OCI-LY1 (cell line): ENCODE data around the gene SLC22A8.

Experiments used
- H2AFZ ChIP-seq: fragments of 200-600 bp; sonication (generic), shearing (Covaris generic); 2 replicates; pipeline ENCODE4 v1.6.0; 2014; ENCODE audit warnings: antibody characterized with exemption, mild to moderate bottlenecking, low read length
- H3F3A ChIP-seq: fragments of 200-600 bp; sonication (generic), shearing (Covaris generic); 2 replicates; pipeline ENCODE4 v1.6.0; 2014; ENCODE audit warnings: mild to moderate bottlenecking, antibody characterized with exemption, low read length, moderate library complexity; ENCODE audit not compliant: insufficient read depth
- H3K27ac ChIP-seq: fragments of 200-600 bp; sonication (generic); 2 replicates; pipeline ENCODE4 v1.5.1; 2014; ENCODE audit warnings: low read length, mixed run types, mild to moderate bottlenecking, low read depth; ENCODE audit not compliant: poor library complexity, severe bottlenecking
- H3K27me3 ChIP-seq: fragments of 200-600 bp; sonication (generic); 2 replicates; pipeline ENCODE4 v1.6.0; 2014; ENCODE audit warnings: antibody characterized with exemption, mild to moderate bottlenecking, low read length, moderate library complexity; ENCODE audit not compliant: insufficient read depth
- H3K36me3 ChIP-seq: fragments of 200-600 bp; sonication (generic); 2 replicates; pipeline ENCODE4 v1.6.1; 2014; ENCODE audit warnings: mild to moderate bottlenecking, antibody characterized with exemption, low read length, moderate library complexity, mixed read lengths; ENCODE audit not compliant: insufficient read depth
- H3K4me1 ChIP-seq: fragments of 200-600 bp; sonication (generic); 2 replicates; pipeline ENCODE4 v1.5.1; 2014; ENCODE audit warnings: mild to moderate bottlenecking, low read length, moderate library complexity; ENCODE audit not compliant: insufficient read depth, severe bottlenecking
- H3K4me2 ChIP-seq: fragments of 200-600 bp; sonication (generic), shearing (Covaris generic); 2 replicates; pipeline ENCODE4 v1.6.1; 2014; ENCODE audit warnings: low read length
- H3K4me3 ChIP-seq: fragments of 200-600 bp; sonication (generic); 2 replicates; pipeline ENCODE4 v1.5.1; 2014; ENCODE audit warnings: low read length, low read depth, mild to moderate bottlenecking, mixed read lengths; ENCODE audit not compliant: poor library complexity, severe bottlenecking
- H3K79me2 ChIP-seq: fragments of 200-600 bp; shearing (Covaris generic); 2 replicates; pipeline ENCODE4 v1.6.1; 2016; ENCODE audit warnings: mixed run types, low read length, mixed read lengths; ENCODE audit not compliant: insufficient read depth
- H3K9ac ChIP-seq: fragments of 200-600 bp; sonication (generic), shearing (Covaris generic); 2 replicates; pipeline ENCODE4 v1.6.1; 2014; ENCODE audit warnings: mild to moderate bottlenecking, low read length, mixed read lengths
- H3K9me2 ChIP-seq: fragments of 200-600 bp; sonication (generic), shearing (Covaris generic); 2 replicates; pipeline ENCODE4 v1.6.1; 2014; ENCODE audit warnings: low read depth, mild to moderate bottlenecking, low read length, mixed read lengths
- H3K9me3 ChIP-seq: fragments of 200-600 bp; shearing (Covaris generic); 2 replicates; pipeline ENCODE4 v1.6.1; 2014; ENCODE audit warnings: low read length, mixed read lengths
- H4K20me1 ChIP-seq: fragments of 200-600 bp; sonication (generic), shearing (Covaris generic); 2 replicates; pipeline ENCODE4 v1.6.0; 2016; ENCODE audit warnings: mild to moderate bottlenecking, low read length; ENCODE audit not compliant: insufficient read depth
- EZH2 ChIP-seq: fragments of 200-600 bp; sonication (generic), shearing (Covaris generic); IDR thresholded peaks from 2 replicates; pipeline ENCODE4 v1.8.0; 2017; ENCODE audit warnings: borderline replicate concordance, mixed run types, mild to moderate bottlenecking, antibody characterized with exemption, low read length, moderate library complexity, mixed read lengths
- TF ChIP-seq, protein P1 (sequence below): fragments of 200-600 bp; sonication (generic), shearing (Covaris generic); IDR thresholded peaks from 2 replicates; pipeline ENCODE4 v1.5.1; 2017; ENCODE audit warnings: mild to moderate bottlenecking, antibody characterized with exemption, low read length, moderate library complexity, mixed read lengths

The SLC22A8 gene

DNA sequence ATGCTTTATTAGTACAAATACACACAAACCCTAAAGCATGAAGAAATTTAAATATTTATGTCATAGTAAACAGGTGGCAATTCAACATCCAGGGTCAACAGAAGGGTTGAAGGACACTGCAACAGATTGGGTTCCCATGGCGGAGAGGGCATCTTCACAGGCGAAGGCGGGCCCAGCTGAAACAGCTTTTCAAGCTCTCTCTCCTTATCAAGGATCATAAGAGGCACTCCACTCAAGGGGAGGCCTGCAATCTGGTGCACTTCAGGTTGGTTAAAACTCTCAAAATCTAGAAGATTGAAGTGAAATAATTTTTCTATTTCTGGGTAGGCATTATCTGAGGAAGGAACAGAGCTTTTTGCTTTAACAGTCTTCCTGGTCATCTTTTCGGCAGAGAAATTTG lies 16.8 kb upstream of the SLC22A8 start:
- H3K4me1 ChIP-seq: no peaks in the 10 kb centered on the region
- H3K9ac ChIP-seq: no peak overlapping the region
- H2AFZ ChIP-seq: no peak overlapping the region
- H3K36me3 ChIP-seq: no peaks in the 10 kb centered on the region
- H3K27me3 ChIP-seq: peaks cover 3% of the 10 kb centered on the region; the same call in 1 of the 2 replicates
- H3K4me2 ChIP-seq: no peak overlapping the region
- no peaks in the 10 kb centered on the region for H3K79me2 ChIP-seq
- H3F3A ChIP-seq: no peaks in the 10 kb centered on the region
- H3K4me3 ChIP-seq: no peak overlapping the region
- TF ChIP-seq EZH2: no peak
- TF ChIP-seq, protein P1, sequence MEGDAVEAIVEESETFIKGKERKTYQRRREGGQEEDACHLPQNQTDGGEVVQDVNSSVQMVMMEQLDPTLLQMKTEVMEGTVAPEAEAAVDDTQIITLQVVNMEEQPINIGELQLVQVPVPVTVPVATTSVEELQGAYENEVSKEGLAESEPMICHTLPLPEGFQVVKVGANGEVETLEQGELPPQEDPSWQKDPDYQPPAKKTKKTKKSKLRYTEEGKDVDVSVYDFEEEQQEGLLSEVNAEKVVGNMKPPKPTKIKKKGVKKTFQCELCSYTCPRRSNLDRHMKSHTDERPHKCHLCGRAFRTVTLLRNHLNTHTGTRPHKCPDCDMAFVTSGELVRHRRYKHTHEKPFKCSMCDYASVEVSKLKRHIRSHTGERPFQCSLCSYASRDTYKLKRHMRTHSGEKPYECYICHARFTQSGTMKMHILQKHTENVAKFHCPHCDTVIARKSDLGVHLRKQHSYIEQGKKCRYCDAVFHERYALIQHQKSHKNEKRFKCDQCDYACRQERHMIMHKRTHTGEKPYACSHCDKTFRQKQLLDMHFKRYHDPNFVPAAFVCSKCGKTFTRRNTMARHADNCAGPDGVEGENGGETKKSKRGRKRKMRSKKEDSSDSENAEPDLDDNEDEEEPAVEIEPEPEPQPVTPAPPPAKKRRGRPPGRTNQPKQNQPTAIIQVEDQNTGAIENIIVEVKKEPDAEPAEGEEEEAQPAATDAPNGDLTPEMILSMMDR: no peak
- H3K27ac ChIP-seq: no peak overlapping the region
- H4K20me1 ChIP-seq: no peaks in the 10 kb centered on the region
- H3K9me3 ChIP-seq: no peaks in the 10 kb centered on the region
- no peaks in the 10 kb centered on the region for H3K9me2 ChIP-seq

DNA sequence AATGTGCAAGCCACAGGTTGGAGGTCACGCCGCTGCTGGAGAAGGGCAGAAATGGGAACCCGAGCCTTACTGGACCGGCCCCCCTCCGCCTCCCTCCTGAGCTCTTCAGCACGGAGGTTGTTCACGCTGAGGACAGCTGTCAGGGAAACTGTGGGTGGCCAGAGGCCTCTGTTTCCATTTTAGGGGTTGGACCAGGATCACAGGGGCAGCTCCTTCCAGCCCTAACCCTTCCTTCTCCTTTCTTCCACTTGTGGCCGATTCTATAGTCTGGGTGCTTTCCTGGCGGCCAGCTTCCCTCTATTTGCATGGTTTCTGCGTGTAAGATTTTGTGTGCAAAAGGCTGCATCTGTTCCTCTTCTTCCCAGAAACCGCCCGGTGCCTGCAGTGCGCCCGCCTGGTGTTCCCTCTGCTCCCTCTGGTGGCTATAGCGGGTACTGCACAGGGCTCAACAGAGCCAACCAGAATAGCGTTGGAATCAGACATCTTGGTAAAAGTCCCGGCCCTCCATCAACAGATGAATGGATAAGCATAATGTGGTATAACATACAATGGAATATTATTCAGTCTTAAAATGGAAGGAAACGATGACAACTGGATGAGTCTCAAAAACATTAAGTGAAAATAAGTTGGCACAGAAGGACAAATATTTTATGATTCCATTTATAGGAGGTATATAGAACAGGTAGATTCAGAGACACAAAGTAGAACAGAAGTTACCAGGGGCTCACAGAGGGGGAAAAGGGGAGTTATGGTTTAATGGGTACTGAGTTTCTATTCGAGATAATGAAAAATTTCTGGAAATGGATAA lies 8.4 kb upstream of the SLC22A8 start:
- H3K27me3 ChIP-seq: no peaks in the 10 kb centered on the region
- H3K27ac ChIP-seq: no peak overlapping the region
- no peaks in the 10 kb centered on the region for H3K79me2 ChIP-seq
- no peaks in the 10 kb centered on the region for H4K20me1 ChIP-seq
- H3K4me3 ChIP-seq: no peak overlapping the region
- no peaks in the 10 kb centered on the region for H3F3A ChIP-seq
- H2AFZ ChIP-seq: no peak overlapping the region
- H3K9me3 ChIP-seq: no peaks in the 10 kb centered on the region
- H3K36me3 ChIP-seq: no peaks in the 10 kb centered on the region
- no peaks in the 10 kb centered on the region for H3K4me1 ChIP-seq
- TF ChIP-seq, protein P1: peak; percentile 99
- TF ChIP-seq EZH2: no peak
- H3K4me2 ChIP-seq: no peak overlapping the region
- no peak overlapping the region for H3K9ac ChIP-seq
- H3K9me2 ChIP-seq: no peaks in the 10 kb centered on the region

DNA sequence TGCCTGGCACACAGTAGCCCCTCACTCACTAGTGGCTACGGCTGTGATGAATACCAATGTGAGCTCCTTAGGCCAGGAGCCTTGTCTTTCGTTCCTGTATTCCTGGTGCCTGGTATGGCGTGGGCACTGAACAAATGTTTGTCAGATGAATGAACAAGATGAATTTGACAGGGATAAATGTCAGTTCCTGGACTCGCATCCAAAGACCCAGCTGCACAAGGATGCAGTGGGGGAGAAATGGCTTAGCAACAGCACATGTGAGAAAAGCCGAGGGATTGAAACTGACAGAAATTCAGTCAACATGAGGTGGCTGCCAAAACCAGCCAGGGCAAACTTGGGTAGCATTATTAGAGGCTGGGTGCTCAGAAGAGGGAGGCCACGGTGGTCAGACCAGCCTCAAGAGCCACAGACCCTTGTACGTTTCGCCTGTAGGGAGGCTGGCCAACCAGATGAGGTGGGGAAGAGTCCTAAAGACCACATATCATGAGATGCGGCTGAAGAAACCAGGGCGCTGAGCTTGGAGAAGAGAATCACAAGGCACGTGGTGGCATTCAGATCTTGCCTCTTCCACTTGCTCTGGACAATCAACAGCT lies 7.7 kb upstream of the SLC22A8 start:
- H3K27me3 ChIP-seq: no peaks in the 10 kb centered on the region
- H3K4me3 ChIP-seq: no peak overlapping the region
- no peak overlapping the region for H3K27ac ChIP-seq
- H2AFZ ChIP-seq: no peak overlapping the region
- H3K79me2 ChIP-seq: no peaks in the 10 kb centered on the region
- H3K9me2 ChIP-seq: no peaks in the 10 kb centered on the region
- no peak overlapping the region for H3K9ac ChIP-seq
- no peaks in the 10 kb centered on the region for H3K9me3 ChIP-seq
- no peak for TF ChIP-seq EZH2
- TF ChIP-seq, protein P1: no peak
- no peaks in the 10 kb centered on the region for H3K4me1 ChIP-seq
- no peak overlapping the region for H3K4me2 ChIP-seq
- H4K20me1 ChIP-seq: no peaks in the 10 kb centered on the region
- H3F3A ChIP-seq: no peaks in the 10 kb centered on the region
- H3K36me3 ChIP-seq: no peaks in the 10 kb centered on the region
